HepG2 (cell line): Measurements from ENCODE around the gene UBP1. TPM values are rescaled to one million over a fixed set of nuclear protein-coding genes. Genes with fewer than 3 reads are reported as not detected.

Experiments used
- NCOA1 ChIP-seq: sonication (generic); formaldehyde crosslinking; IDR thresholded peaks from 2 replicates; pipeline ENCODE4 v1.9.0; 2021; ENCODE audit warnings: missing genetic modification reagents
- NFE2L1 ChIP-seq: sonication (generic); formaldehyde crosslinking; IDR thresholded peaks from 2 replicates; pipeline ENCODE4 v1.4.0; 2020; ENCODE audit warnings: missing genetic modification reagents, mild to moderate bottlenecking, borderline replicate concordance
- NR2F2 ChIP-seq: IDR thresholded peaks from 2 replicates; pipeline ENCODE4 v1.6.1; 2012; ENCODE audit warnings: low read depth, inconsistent platforms, borderline replicate concordance
- SKIL ChIP-seq: sonication (generic); formaldehyde crosslinking; IDR thresholded peaks from 2 replicates; pipeline ENCODE4 v1.8.0; 2022; ENCODE audit warnings: missing genetic modification reagents, mild to moderate bottlenecking, moderate library complexity, borderline replicate concordance
- ZKSCAN1 ChIP-seq: fragments of 150-350 bp; IDR thresholded peaks from 2 replicates; pipeline ENCODE4 v1.6.1; 2014; ENCODE audit warnings: low read length
- ZNF251 ChIP-seq: sonication (generic); formaldehyde crosslinking; IDR thresholded peaks from 2 replicates; pipeline ENCODE4 v1.9.0; 2021; ENCODE audit warnings: mild to moderate bottlenecking, missing genetic modification reagents
- ZNF317 ChIP-seq: sonication (generic); formaldehyde crosslinking; IDR thresholded peaks from 2 replicates; pipeline ENCODE4 v1.5.0; 2020; ENCODE audit warnings: mild to moderate bottlenecking, missing genetic modification reagents
- ZNF563 ChIP-seq: sonication (generic); formaldehyde crosslinking; IDR thresholded peaks from 2 replicates; pipeline ENCODE4 v1.8.0; 2022; ENCODE audit warnings: mild to moderate bottlenecking, moderate library complexity, missing genetic modification reagents
- ZNF644 ChIP-seq: IDR thresholded peaks from 2 replicates; pipeline ENCODE4 v1.6.1; 2016; ENCODE audit warnings: low read depth
- ZNF816 ChIP-seq: sonication (generic); formaldehyde crosslinking; IDR thresholded peaks from 2 replicates; pipeline ENCODE4 v1.8.0; 2022; ENCODE audit warnings: missing genetic modification reagents, mild to moderate bottlenecking, borderline replicate concordance
- polyA plus RNA-seq, 8 experiments: library from polyadenylated mRNA; depleted of rRNA in 3 of 8; stranded (reverse) in 7 of 8; unstranded in 1 of 8; fragments of >200 nt; fragmentation: Illumina TruSeq in 4 of 8; extraction: Trizol in 4 of 8; gene quantifications; 2 replicates each; pipeline versions ENCODE4 v1.2.1 to v1.2.3, GENCODE V29; 2011 to 2016; ENCODE audit warnings: low read depth in 4 of 8, missing spikeins in 1 of 8, mixed read lengths in 1 of 8; ENCODE audit not compliant: insufficient read depth in 1 of 8
- total RNA-seq, 5 experiments: library from RNA; depleted of rRNA; stranded (reverse); fragments of >200 nt; fragmentation: Illumina TruSeq; extraction: Trizol; gene quantifications; 2 replicates each; pipeline ENCODE4 v1.2.3, GENCODE V29; 2016; ENCODE audit warnings: low read depth in 1 of 5
- TF ChIP-seq, protein P1 (sequence below): sonication (generic); formaldehyde crosslinking; IDR thresholded peaks from 2 replicates; pipeline ENCODE4 v1.8.0; 2022; ENCODE audit warnings: mild to moderate bottlenecking, missing genetic modification reagents, borderline replicate concordance
- TF ChIP-seq, protein P2 (sequence below): sonication (generic); formaldehyde crosslinking; IDR thresholded peaks from 2 replicates; pipeline ENCODE4 v1.5.0; 2020; ENCODE audit warnings: mild to moderate bottlenecking, missing genetic modification reagents, borderline replicate concordance

Gene UBP1
- total and polyA plus RNA-seq, 2 of the 13 experiments (the other 11 are each of a cell fraction or from before 2014, with no cell fraction given) = 48.3 to 79.9 TPM

GRCh38 chr3:33440328-33441224 is at the start of gene UBP1 (continued):
- TF ChIP-seq, protein P1, sequence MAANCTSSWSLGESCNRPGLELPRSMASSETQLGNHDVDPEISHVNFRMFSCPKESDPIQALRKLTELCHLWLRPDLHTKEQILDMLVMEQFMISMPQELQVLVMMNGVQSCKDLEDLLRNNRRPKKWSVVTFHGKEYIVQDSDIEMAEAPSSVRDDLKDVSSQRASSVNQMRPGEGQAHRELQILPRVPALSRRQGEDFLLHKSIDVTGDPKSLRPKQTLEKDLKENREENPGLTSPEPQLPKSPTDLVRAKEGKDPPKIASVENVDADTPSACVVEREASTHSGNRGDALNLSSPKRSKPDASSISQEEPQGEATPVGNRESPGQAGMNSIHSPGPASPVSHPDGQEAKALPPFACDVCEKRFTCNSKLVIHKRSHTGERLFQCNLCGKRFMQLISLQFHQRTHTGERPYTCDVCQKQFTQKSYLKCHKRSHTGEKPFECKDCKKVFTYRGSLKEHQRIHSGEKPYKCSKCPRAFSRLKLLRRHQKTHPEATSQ (CRISPR knock-in tag) = 0 out of 2 replicates have a peak, but pooled peaks have one; percentile 6
- TF ChIP-seq NR2F2 = no peak
- TF ChIP-seq SKIL (CRISPR knock-in tag) = peak; percentile 28; the same call in 1 of the 2 replicates
- TF ChIP-seq ZNF317 (CRISPR knock-in tag) = no peak
- TF ChIP-seq, protein P2, sequence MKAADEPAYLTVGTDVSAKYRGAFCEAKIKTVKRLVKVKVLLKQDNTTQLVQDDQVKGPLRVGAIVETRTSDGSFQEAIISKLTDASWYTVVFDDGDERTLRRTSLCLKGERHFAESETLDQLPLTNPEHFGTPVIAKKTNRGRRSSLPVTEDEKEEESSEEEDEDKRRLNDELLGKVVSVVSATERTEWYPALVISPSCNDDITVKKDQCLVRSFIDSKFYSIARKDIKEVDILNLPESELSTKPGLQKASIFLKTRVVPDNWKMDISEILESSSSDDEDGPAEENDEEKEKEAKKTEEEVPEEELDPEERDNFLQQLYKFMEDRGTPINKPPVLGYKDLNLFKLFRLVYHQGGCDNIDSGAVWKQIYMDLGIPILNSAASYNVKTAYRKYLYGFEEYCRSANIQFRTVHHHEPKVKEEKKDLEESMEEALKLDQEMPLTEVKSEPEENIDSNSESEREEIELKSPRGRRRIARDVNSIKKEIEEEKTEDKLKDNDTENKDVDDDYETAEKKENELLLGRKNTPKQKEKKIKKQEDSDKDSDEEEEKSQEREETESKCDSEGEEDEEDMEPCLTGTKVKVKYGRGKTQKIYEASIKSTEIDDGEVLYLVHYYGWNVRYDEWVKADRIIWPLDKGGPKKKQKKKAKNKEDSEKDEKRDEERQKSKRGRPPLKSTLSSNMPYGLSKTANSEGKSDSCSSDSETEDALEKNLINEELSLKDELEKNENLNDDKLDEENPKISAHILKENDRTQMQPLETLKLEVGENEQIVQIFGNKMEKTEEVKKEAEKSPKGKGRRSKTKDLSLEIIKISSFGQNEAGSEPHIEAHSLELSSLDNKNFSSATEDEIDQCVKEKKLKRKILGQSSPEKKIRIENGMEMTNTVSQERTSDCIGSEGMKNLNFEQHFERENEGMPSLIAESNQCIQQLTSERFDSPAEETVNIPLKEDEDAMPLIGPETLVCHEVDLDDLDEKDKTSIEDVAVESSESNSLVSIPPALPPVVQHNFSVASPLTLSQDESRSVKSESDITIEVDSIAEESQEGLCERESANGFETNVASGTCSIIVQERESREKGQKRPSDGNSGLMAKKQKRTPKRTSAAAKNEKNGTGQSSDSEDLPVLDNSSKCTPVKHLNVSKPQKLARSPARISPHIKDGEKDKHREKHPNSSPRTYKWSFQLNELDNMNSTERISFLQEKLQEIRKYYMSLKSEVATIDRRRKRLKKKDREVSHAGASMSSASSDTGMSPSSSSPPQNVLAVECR (CRISPR knock-in tag) = peak; percentile 26; the same call in 1 of the 2 replicates
- no peak for TF ChIP-seq ZNF644 (CRISPR knock-in tag)
- no peak for TF ChIP-seq ZNF563 (CRISPR knock-in tag)
- TF ChIP-seq ZNF816 (CRISPR knock-in tag) = no peak; the same call in 1 of the 2 replicates
- no peak for TF ChIP-seq NFE2L1 (CRISPR knock-in tag)
- TF ChIP-seq ZKSCAN1 = 0 out of 2 replicates have a peak, but pooled peaks have one; percentile 22
- no peak for TF ChIP-seq ZNF251
- TF ChIP-seq NCOA1 (CRISPR knock-in tag) = no peak
